A673 (cell line): ENCODE data around the gene ITPR2. TPM values are rescaled to one million over a fixed set of nuclear protein-coding genes. Genes with fewer than 3 reads are reported as not detected.

Source experiments
- BruUV-seq: library from RNA; stranded (reverse); fragments of 400-500 nt; replicated peaks from 2 replicates; lab custom pipeline; 2021; lab: Mats Ljungman, UMichigan
- CTCF ChIA-PET: fragments of 300-600 bp; sonication (Branson Sonifier 250); formaldehyde crosslinking; loops from one replicate; lab custom pipeline; 2022; ENCODE audit warnings: antibody characterized with exemption; lab: Charles Lee
- POLR2A ChIA-PET: fragments of 300-600 bp; sonication (Branson Sonifier 250); formaldehyde crosslinking; loops from one replicate; lab custom pipeline; 2022; ENCODE audit warnings: antibody characterized with exemption; ENCODE audit not compliant: low non-redundant PET; lab: Charles Lee
- DNase-seq: peaks from one replicate; pipeline ENCODE4 v3.0.0-alpha.2; 2015; ENCODE audit warnings: low spot score
- H3K27ac ChIP-seq: fragments of 200-600 bp; sonication (generic); 2 replicates; pipeline ENCODE4 v1.5.1; 2016; ENCODE audit warnings: mixed run types, low read depth, mild to moderate bottlenecking, mixed read lengths, antibody characterized with exemption, low read length; ENCODE audit not compliant: poor library complexity, severe bottlenecking
- H3K27me3 ChIP-seq: fragments of 200-600 bp; sonication (generic); replicated peaks from 2 replicates; pipeline ENCODE4 v1.6.1; 2017; ENCODE audit warnings: mixed run types, low read depth, mild to moderate bottlenecking, mixed read lengths, antibody characterized with exemption, low read length; ENCODE audit not compliant: insufficient read depth, poor library complexity
- H3K36me3 ChIP-seq: fragments of 200-600 bp; sonication (generic); 2 replicates; pipeline ENCODE4 v1.6.1; 2016; ENCODE audit warnings: mixed run types, mild to moderate bottlenecking, mixed read lengths, antibody characterized with exemption, low read length; ENCODE audit not compliant: insufficient read depth, poor library complexity, severe bottlenecking
- H3K4me1 ChIP-seq: fragments of 200-600 bp; sonication (generic); 2 replicates; pipeline ENCODE4 v1.6.1; 2017; ENCODE audit warnings: mixed run types, mild to moderate bottlenecking, mixed read lengths, antibody characterized with exemption, low read length; ENCODE audit not compliant: insufficient read depth, poor library complexity, severe bottlenecking
- H3K4me3 ChIP-seq: fragments of 200-600 bp; sonication (generic); 2 replicates; pipeline ENCODE4 v1.5.1; 2016; ENCODE audit warnings: low read depth, mixed run types, mild to moderate bottlenecking, mixed read lengths, low read length; ENCODE audit not compliant: poor library complexity, severe bottlenecking
- H3K9me3 ChIP-seq: fragments of 200-600 bp; sonication (generic); 2 replicates; pipeline ENCODE4 v1.6.1; 2016; ENCODE audit warnings: mixed run types, low read depth, mild to moderate bottlenecking, mixed read lengths, antibody characterized with exemption, low read length; ENCODE audit not compliant: poor library complexity, severe bottlenecking
- EZH2 ChIP-seq: fragments of 200-600 bp; sonication (generic); IDR thresholded peaks from 2 replicates; pipeline ENCODE4 v1.6.1; 2017; ENCODE audit warnings: borderline replicate concordance, low read depth, mild to moderate bottlenecking, mixed read lengths, antibody characterized with exemption, low read length; ENCODE audit not compliant: poor library complexity, severe bottlenecking
- intact Hi-C: fragments of 100-400 bp; cut with micrococcal nuclease; formaldehyde crosslinking; loops from one replicate; pipeline ENCODE4 v1.10.0; 2022; ENCODE audit not compliant: unreplicated experiment
- total RNA-seq: library from RNA; stranded (reverse); gene quantifications from 2 replicates; pipeline ENCODE4 v1.2.3, GENCODE V29; 2021
- TF ChIP-seq, protein P1 (sequence below): fragments of 300-800, 200-600 bp; sonication (generic); conservative IDR thresholded peaks from 2 replicates; pipeline ENCODE4 v1.5.1; 2017; ENCODE audit warnings: low read depth, mild to moderate bottlenecking, antibody characterized with exemption, low read length, moderate library complexity, mixed read lengths

Gene ITPR2
- total RNA-seq, 1 experiment from 2014 or later: 22.6 TPM

DNA sequence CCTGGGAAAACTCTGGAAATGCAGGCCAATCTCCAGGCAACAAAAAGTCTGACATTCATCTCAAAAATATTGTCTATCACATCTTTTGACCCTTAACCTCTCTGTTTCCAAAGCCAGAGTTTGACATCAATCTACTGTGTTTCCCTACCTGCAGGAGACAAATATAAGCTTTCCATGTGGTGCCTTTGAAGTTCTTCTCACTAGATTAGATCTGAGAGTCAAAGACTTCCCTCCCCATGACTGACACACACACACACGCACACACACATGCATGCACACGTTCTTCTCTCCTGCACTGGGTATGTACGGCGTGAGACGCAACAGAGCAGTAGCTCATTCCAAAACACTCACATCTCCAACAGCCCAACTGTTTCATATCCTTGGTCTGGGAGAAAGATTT is 8.1 kb upstream of the ITPR2 start:
- Histone ChIP-seq H3K27me3 (no peaks in the 10 kb centered on the region), H3K4me3 (no peak overlapping the region), H3K9me3 (no peaks in the 10 kb centered on the region), H3K27ac (no peak overlapping the region), H3K36me3 (no peaks in the 10 kb centered on the region), H3K4me1 (no peaks in the 10 kb centered on the region)
- intact Hi-C loops: no loop called here
- ChIA-PET POLR2A (no interaction called here), CTCF (interaction anchor here (0.7 kb wide), 1 partner anchor 173 kb away, joined by 7 read pairs; no protein-coding TSS in a partner anchor)
- TF ChIP-seq, protein P1, sequence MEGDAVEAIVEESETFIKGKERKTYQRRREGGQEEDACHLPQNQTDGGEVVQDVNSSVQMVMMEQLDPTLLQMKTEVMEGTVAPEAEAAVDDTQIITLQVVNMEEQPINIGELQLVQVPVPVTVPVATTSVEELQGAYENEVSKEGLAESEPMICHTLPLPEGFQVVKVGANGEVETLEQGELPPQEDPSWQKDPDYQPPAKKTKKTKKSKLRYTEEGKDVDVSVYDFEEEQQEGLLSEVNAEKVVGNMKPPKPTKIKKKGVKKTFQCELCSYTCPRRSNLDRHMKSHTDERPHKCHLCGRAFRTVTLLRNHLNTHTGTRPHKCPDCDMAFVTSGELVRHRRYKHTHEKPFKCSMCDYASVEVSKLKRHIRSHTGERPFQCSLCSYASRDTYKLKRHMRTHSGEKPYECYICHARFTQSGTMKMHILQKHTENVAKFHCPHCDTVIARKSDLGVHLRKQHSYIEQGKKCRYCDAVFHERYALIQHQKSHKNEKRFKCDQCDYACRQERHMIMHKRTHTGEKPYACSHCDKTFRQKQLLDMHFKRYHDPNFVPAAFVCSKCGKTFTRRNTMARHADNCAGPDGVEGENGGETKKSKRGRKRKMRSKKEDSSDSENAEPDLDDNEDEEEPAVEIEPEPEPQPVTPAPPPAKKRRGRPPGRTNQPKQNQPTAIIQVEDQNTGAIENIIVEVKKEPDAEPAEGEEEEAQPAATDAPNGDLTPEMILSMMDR: no peak
- TF ChIP-seq EZH2: no peak
- DNase-seq: no peak
- no TSS peak for BruUV-seq

DNA sequence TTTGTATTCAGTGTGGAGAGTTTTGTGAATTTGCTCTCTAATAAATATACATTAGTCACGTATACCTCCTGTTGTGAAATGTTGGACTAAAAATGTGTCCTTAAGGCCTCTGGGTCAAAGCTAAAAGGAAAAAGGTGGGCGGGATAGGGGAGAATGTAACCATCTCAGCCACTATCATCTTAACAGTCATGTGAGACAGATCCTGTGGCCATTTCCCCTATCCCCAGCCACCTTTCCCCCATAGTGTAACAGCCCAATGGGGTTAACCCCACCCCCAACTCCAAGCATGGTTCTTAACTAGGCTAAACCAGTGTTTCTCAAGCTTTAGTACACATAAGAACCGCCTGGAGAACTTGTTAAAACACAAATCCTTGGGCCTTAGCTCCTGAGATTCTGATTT is 6.5 kb upstream of the ITPR2 start:
- intact Hi-C loops: no loop called here
- H3K27me3 ChIP-seq: no peaks in the 10 kb centered on the region
- no peaks in the 10 kb centered on the region for H3K4me1 ChIP-seq
- no peak overlapping the region for H3K27ac ChIP-seq
- no peaks in the 10 kb centered on the region for H3K36me3 ChIP-seq
- TF ChIP-seq, protein P1: no peak
- TF ChIP-seq EZH2: no peak
- H3K9me3 ChIP-seq: no peaks in the 10 kb centered on the region
- ChIA-PET CTCF (no interaction called here), POLR2A (interaction anchor here (0.6 kb wide), 1 partner anchor 64 kb away, joined by 6 read pairs; no protein-coding TSS in a partner anchor)
- no TSS peak for BruUV-seq
- no peak for DNase-seq
- H3K4me3 ChIP-seq: no peak overlapping the region

DNA sequence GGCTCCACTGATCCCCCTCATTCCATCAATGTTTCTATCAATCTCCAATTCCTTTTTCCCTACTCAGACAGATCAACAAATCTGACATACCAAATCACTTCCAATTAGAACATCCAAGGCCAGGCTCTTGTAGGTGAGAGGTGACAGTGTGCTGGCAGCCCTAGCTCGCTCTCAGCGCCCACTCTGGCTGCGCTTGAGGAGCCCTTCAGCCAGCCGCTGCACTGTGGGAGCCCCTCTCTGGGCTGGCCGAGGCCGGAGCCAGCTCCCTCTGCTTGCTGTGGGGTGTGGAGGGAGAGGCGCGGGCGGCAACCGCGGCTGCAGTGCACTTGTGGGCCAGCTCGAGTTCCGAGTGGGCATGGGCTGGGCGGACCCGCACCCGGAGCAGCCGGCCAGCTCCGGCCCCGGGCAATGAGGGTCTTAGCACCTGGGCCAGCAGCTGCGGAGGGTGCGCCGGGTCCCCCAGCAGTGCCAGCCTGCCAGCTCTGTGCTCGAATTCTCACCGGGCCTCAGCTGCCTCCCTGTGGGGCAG is 6.0 kb upstream of the ITPR2 start:
- no peak for DNase-seq
- Histone ChIP-seq H3K27me3 (no peaks in the 10 kb centered on the region), H3K36me3 (no peaks in the 10 kb centered on the region), H3K4me3 (no peak overlapping the region), H3K27ac (no peak overlapping the region), H3K4me1 (peaks cover 2% of the 10 kb centered on the region), H3K9me3 (no peaks in the 10 kb centered on the region)
- POLR2A ChIA-PET: interaction anchor here (0.6 kb wide), 1 partner anchor 64 kb away, joined by 6 read pairs; no protein-coding TSS in a partner anchor
- BruUV-seq: no TSS peak
- TF ChIP-seq EZH2: no peak
- TF ChIP-seq, protein P1: no peak
- intact Hi-C loops: no loop called here
- CTCF ChIA-PET: no interaction called here
